ENCODE measurements around the gene CBX6.

CBX6 gene

DNA sequence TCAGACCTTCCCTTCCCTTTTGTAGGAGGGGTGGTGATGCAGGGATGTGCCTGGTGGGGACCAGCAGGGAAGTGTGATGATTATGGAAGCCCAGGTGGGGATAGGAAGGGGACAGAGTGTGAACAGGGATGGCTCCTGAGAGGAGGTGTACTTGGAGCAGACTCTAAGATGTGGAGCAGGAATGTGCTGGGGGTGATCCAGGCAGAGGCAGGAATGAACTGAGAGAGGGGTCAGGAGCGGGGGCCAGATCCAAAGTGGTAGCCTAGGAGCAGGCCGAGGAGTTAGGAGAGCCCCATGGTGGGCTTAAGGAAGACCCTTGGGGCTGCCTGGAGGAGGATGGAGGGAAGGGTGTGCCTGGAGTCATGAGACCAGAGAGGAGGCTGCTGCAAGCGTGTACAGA is 31.9 kb downstream of the CBX6 start:
- no peak for DNase-seq (ENCODE audit: low read depth in 2 of 2)

DNA sequence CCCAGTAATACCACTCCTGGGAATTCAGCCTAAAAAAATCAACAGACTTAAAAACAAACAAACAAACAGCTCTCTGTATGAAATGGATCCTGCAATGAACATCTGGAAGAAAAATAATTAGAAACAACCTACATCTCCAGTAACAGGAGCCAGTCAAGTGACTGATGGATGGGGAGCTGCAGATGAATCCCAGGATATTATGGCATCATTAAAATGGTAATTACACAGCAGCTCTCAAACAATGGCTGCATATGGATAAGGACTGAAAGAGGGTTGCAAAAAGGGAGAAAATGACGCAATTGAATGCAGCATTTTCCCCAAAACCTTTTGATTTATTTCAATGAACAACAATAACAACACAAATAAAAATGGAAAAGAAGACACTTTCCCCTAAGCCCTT is 32.3 kb downstream of the CBX6 start:
- DNase-seq (ENCODE audit: low read depth in 2 of 2) = no peak

DNA sequence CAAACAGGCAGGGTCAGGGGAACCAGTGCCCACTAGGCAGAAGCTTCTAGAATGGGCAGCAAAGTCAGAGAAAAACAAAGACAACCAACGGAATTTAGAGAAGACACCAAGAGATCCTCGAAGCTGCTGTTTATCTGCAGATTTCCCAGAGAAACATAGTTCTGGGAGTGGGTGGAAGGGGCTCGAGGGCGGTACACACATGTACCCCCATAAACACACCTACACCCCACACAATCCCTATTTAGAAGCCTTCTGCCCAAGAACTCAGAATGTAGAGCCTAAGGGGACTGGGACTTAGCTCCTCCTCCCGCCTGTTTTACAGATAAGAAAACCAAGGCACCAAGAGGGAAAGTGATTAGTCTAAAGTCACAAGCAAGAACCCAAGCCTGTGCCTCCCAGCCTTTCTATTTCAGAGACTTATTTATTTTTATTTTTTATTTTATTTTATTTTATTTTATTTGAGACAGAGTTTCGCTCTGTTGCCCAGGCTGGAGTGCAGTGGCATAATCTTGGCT is 34.5 kb downstream of the CBX6 start:
- DNase-seq (ENCODE audit: low read depth in 2 of 2) = no peak

DNA sequence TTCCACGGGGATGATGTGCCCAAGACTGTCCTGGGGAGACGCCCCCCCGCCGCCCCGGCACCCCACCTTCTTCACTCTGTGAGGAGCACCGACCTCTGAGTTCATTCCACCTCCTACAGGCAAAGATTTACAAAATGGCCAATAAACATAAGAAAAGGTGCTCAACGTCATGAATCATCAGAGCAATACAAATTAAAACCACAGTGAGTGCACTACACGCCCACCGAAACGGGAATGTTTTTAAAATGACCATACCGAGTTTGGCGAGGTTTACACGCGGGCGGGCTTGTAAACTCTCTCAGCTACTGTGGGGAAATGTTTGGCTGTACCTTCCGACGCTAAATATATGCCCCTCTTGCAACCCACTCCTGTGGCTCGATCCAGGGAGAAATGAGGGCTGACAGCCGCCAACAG is 36.1 kb downstream of the CBX6 start:
- DNase-seq (ENCODE audit: low read depth in 2 of 2) = no peak

DNA sequence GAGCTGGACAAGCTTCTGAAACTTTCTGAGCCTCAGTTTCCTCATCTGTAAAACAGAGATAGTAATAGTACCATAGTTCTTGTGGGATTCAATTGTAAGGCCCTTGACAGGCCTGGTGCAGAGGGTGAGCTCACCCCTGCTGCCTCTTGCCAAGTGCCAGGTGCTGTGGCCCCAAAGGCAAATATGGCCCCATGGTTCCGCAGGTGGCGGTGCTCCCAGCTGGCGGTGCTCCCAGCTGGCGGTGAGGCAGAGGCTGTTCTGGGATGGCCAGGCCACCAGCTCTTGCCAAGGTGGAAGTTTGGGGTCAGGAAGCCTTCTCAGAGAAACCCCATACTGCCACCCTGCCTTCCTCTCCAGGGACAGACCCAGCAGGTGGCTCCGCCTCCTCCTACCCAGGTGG is 37.0 kb downstream of the CBX6 start:
- no peak for DNase-seq (ENCODE audit: low read depth in 2 of 2)

DNA sequence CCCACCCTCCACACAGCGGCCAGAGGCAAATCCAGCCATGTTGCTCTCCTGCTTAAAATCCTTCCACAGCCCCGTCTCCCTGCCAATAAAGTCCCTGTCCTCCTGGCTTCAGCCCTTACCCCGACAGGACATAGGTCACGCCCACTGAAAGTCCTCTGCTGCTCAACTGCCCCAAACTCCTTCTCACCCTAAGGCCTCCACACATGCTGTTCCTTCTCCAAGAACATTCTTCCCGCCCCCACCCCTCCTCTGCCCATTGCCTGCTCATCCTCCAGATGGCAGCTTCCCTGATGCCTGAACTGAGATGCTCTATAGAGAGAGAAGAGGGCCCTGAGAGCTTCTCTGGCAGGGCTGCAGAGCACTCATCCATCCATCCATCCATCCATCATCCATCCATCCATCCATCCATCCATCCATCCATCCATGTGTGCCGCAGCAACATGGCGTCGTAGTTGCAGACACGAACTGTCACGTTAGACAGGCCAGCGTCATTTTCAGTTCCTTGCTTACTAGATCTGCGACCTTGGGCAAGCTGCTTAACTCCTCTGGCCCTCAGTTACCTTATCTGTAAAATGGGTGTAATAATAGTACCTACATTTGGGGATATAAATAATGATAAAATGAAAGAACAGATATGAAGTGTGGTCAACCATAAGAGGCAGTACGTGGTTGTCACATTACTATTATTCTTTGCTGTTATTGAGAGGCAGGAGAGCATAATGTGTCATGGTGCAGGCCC is 37.6 kb downstream of the CBX6 start:
- DNase-seq (ENCODE audit: low read depth in 2 of 2) = no peak

DNA sequence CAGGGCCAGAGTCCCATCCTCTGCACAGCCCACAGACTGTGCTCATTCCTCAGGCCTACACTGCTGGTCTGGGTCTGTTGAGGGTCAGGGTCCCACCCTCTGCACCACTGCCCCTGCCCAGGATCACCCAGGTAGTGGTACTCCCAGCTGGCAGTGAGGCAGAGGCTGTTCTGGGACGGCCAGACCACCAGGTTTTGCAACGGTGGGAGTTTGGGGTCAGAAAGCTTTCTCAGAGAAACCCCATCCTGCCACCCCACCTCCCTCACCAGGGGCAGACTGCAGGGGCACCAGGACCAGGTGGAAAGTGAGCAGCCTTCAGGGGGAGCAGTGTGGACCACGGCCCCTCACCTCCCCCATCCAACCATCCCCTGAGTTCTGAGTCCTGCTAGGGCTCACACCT is 39.0 kb downstream of the CBX6 start:
- no peak for DNase-seq (ENCODE audit: low read depth in 2 of 2)

DNA sequence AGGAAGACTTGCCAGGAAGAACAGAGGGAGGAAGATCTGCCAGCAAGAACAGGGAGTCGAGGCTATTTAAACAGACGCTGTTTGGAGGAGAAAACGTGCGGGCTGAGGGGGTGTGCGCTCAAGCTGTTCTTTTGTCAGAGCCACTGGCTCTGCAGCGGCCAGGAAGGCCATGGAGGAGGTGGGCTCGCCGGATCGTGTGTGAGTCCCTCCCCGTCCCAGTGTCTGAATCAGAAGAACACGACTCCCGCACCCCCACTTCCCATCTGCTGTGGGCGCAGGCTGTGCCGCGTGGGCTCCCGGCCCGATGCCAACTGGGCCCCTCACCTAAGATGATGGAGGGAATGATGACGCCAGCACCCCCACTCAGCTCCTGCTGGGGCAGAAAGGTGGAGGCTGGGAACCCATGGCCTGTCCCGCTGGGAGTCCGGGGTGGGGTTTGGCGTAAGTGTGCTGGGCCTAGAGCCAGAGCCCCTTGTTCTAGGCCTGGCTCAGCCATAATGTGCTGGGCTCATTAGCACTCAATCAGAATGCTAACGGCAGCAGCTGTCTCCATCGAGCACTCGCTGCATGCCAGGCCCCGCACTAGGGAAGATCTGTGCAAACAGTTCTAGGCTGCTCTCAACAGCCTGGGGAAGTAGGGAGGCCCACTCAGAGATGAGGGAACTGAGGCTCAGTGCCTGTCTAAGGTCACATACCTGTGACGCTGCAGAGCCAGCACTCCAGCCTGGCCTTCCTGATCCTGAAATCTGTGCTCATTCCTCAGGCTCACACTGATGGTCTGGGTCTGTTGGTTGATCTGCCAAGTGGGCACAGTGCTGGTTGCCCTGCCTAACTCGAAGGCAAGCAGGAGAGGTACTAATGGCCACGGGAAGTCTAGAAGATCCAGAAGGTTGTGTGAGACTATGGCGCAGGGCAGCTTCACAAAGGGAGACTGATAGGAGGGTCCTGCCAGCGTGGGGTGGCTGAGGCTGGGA is 39.7 kb downstream of the CBX6 start:
- no peak for DNase-seq (ENCODE audit: low read depth in 2 of 2)

DNA sequence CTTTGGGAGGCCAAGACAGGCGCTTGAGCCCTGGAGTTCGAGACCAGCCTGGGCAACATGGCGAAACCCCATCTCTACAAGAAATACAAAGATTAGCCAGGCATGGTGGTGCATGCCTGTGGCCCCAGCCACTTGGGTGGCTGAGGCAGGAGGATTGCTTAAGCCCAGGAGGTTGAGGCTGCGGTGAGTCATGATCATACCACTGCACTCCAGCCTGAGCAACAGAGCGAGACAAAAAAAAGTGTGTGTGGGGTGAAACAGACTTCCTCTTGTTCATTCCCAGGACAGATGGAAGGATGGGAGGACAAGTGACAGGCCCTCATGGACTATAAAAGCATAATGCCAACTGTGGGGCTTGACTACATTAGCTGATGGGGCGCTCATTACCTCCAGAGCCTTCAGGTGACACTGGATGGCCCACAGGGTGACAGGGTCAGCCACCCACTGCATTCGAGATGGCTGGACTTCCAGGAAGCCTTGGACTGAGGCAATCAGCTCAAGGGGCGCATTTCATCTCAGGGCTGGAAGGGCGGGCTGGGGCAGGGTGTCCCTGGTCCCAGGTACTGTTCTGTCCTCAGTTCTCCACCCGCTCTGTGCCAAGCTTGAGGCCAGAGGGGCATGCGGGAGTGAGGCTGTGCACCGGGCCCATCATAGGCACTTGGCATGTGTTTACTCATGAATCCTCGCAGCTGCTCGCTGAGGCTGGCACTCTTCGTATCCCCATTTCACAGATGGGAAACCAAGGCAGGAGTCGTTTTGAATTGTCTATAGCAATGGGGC is 40.7 kb downstream of the CBX6 start:
- DNase-seq (ENCODE audit: low read depth in 2 of 2) = no peak

DNA sequence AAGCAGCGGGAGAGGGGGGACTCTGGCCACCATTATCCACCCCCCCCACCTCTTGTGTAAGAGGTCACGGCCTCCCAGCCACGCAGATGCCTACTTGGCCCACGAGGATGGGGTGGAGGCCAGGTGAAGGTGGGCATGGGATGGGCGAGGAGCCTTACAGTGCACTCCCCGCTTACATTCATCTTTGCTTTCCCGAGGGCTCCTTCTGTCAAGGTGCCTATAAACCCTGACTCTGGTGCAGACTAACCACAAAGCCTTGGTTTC is 41.2 kb downstream of the CBX6 start:
- DNase-seq (ENCODE audit: low read depth in 2 of 2) = no peak

DNA sequence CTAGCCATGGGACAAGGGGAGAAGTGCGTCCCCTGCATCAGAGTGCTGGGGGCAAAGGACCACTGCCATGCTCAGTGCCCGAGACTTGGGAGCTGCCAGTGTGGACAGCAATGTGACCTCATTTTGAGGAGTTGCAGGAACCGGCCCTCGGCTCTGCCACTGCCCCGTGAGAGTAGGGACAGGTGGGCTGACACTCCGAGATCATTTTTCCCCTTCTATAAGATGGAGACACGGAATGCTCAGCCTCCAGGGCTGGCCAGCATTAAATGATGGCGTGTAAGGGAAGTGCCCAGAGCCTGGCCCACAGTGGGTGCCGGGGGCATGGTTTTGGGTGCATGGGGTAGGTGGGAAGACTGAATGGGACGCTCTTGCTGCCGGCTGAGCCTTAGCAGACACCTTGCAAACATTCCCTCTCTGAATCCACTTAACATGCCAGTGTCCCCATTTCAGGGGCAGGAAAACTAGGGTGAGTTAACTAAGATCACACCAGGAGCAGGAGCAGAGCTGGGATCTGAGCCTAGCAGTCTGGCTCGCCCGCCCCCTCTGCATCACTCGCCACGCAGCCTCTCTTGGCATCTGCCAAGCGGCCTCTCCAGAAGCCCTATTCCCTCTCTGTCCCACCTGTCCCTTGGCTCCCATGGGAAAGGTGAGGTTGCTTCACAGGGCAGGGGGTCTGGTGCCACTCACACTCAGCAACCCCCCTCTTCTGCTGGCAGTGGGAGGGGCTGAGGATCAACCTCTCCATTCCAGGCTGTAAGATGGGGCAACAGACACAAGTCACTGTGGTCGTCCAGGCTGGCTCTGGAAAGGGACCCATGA is 41.8 kb downstream of the CBX6 start:
- DNase-seq (ENCODE audit: low read depth in 2 of 2) = no peak

DNA sequence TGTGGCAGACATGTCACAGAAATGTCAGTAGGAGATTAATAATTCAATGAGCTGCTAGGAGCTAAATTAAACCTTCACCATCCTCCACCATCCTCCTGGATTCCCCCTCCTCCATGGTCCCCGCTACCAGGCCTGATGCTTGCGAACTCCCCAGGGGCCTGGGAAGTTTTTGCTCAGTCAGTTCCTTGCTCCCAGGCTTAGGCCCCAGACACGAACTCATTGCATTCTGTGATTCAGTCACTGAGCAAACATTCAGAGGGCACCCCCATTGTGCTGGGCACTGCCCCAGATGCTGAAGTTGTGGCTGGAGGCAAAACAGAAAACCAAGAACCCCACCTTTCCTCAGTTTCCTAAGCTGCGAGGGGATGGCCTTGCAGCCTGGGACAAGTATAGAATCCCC is 42.5 kb downstream of the CBX6 start:
- DNase-seq (ENCODE audit: low read depth in 2 of 2) = no peak

DNA sequence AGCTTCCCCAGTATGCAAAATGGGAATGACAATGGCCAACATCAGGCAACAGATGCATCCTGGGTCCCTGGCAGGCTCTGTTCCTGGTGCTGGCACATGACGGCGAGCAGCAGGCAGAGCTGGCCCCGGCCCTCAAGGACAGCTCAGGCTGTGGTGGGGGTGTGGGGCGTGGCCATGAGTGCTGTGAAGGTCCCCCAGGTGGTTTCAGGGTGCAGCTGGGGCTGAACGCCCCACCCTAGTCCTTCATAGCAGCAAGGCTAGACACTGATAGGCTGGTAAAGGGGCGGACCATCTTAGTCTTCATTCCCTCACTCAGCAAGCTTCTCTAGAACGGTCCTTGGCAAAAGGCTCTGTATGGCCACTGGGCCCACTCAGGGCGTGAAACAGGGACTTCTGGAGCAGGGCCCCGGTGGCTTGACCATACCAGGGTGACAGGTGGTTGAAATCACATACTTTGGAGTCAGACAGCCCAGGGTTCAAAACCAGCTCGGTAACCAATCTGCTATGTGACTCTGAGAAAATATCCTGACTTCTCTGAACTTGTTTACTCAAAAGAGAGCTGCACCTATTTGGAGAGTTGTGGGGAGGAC is 43.3 kb downstream of the CBX6 start:
- DNase-seq (ENCODE audit: low read depth in 2 of 2) = no peak

DNA sequence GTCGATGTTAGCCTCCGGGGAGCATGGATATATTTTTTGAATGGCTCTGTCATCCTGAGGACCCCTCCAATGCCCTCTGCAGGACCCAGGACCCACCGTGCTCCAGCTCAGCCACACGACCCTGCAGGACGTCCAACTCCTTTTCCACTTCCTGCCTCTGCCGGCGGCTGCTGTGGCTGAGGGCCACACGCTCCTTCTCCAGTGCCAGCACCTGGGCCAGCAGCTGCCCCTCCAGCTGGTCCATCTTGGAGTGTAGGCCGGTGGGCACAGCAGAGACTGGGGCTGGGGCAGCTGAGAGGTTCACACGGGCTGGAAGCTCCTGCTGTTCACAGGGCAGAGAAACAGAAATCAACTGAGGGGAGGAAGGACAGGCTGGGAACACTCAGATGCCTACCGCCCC is 43.8 kb downstream of the CBX6 start:
- no peak for DNase-seq (ENCODE audit: low read depth in 2 of 2)

DNA sequence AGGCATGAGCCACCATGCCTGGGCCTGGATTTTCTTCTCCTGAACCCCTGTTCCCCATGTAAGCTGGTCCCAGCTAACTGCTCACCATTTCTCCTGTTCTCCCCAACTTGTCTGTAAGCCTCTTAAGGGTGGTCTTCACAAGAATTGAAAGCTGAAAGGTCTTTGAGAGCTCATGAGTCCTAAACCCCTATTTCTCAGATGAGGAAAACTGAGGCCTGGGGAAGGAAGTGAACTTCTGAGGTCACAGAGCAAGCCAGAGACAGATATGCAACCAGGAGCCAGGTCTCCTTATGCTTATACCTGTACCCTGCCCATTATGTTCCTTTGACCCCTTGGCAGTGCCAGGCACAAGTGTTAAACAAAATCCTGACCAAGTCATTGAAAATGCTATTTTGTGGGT is 44.5 kb downstream of the CBX6 start:
- no peak for DNase-seq (ENCODE audit: low read depth in 2 of 2)

DNA sequence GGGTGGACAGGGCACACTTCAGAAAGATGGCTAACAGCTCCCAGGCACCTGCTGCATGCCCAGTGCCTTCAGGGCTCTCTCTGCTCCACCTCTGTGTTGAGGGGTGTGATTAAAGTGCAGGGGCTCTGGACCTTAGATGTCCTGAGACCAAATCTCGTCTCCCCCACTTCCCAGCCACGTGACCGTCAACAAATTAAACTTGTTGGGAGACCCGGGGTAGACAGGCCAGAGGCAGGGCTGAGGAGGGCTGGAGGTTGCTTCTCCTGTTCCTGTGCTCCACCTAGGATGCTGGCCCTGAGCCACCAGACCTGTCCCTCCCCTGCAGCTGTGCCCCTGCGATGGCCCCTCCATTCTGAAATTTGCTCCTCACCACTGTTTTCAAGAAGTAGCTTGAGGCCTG is 45.2 kb downstream of the CBX6 start:
- no peak for DNase-seq (ENCODE audit: low read depth in 2 of 2)

DNA sequence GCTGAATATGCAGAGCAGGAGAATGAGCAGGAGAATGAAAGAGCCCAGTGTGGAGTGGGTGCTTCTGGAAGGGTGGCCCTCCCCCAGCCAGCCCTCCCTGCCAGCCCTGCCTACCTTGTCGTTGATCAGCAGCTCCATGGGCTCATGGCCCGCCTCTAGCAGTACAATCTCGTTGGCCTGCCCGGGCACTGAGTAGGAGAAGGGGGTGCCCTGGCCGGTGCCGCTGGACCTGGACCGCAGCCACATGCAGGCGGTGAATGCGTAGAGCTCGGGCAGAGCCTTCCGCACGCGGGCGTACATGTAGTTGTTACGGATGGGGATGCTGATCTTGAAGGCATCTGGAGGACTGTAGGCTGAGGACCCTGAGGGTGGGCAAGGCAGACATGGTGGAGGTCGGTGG is 45.6 kb downstream of the CBX6 start:
- DNase-seq (ENCODE audit: low read depth in 2 of 2) = no peak

DNA sequence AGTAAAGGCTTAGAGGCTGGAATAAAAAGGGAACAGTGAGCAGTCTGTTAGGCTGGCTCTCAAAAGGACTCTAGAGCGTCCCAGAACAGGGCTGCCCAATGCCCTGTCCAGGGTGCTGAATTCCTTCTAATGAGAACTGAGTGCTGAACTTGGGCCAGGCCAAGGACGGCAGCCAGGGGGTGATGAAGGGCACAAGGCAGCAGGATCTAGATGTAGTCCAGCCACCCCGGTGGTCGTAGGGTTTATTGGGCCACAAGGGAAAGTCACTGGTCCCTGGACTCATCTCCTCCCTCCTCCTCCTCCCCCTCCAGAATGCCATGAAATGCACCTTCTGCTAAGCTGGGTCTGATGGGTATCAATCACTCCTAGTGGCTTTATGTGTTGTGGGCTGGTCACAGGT is 47.4 kb downstream of the CBX6 start:
- DNase-seq (ENCODE audit: low read depth in 2 of 2) = peak in 1 of 2 experiments; percentile 33

DNA sequence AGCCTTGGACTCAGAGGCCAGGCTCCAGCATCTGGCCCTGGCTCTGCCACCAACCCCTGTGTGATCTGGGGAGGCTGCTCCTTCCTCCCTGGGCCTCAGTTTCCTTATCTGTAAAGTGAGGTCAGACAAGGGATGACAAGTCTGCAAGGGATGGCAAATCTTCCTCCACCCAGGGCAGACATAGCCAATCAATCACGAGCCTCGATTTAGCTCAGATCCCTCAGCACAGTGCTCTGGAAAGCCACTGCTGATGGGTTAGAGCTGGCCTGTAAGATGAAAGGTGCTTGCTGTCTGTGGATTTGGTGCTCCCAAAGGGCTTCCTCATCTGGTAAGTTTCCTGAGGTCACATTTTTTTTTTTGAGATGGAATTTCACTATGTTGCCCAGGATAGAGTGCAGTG is 48.4 kb downstream of the CBX6 start:
- DNase-seq (ENCODE audit: low read depth in 2 of 2) = no peak

DNA sequence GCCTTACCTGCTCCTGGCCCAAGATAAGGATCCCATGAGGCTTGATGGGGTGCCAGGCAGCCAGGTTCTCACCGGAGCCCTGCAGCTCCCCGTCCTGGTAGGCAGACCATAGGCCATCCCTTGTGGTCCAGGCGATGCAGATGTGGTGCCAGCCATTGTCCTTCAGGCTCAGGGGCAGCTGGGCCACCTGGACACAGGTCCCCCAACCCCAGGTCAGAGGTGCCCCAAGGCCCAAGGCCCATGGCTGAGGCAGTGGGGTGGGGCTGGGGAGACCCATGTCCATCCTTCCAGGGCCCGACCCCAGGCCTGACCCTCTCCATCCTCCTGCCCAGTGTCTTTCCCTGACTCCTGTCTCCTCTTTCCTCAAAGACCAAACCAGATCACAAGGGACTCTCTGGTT is 48.9 kb downstream of the CBX6 start:
- no peak for DNase-seq (ENCODE audit: low read depth in 2 of 2)

DNA sequence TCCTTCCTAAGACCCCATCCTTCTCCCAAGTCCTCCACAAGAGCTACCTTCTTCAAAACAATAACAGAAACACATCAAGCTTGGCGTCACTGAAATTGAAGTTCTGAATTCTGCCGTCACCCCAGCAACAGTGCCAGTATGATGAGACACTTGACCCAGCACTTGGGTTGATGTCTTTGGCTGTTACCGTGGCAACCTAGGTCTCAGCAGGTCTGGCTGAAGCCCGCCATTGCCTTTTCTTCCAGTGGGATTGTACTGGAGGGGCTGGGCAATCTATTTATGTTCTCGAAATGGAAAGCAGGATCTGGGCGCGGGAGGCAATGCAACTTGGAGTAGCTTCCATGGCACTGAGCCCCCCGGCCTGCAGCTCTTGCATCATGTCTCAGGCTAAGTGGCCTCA is 52.0 kb downstream of the CBX6 start:
- no peak for DNase-seq (ENCODE audit: low read depth in 2 of 2)

All from fibroblast of skin of left biceps (primary cell).